ENCODE measurements around the gene RGS3. TPM values are rescaled to one million over a fixed set of nuclear protein-coding genes. Genes with fewer than 3 reads are reported as not detected.

Gene RGS3
- total RNA-seq, 1 donor from 2014 or later, result 92.5 TPM

DNA sequence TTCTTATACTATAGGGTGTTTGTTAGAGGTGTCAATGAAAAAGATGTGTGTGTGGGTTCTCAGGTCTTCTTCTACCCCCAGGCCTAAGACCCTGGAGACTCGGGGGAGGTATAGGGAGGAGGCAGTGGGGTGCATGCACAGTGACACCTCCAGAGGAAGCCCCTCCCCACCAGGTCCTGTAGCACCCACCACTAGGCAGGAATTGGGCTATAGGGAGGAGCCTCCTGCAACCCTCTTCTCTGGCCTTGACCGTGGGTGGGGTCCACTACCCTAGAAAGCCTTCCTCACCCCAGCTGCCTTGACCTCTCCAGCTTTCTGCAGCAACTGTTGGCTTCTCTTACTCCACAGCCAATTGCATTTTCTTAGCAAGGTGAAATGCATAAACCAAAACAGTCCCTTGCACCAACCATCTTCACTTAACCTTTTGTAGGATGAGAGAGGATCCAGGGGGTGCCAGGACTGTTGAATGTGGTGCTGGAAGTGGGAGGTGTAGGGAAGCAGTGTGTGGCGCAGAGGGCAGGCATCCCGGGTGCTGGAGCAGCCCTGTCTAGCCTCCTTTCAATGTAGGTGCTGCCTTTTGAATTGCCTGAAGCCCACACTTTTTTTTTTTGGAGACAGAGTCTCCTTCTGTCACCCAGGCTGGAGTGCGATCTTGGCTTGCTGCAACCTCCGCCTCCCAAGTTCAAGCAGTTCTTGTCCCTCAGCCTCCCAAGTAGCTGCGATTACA, 128.5 kb downstream of the RGS3 start:
- Mint-ChIP-seq H3K36me3 (ENCODE audit: low read depth, unreplicated experiment) (peaks cover 9% of the 10 kb centered on the region), H3K4me3 (ENCODE audit: unreplicated experiment) (no peak overlapping the region)

DNA sequence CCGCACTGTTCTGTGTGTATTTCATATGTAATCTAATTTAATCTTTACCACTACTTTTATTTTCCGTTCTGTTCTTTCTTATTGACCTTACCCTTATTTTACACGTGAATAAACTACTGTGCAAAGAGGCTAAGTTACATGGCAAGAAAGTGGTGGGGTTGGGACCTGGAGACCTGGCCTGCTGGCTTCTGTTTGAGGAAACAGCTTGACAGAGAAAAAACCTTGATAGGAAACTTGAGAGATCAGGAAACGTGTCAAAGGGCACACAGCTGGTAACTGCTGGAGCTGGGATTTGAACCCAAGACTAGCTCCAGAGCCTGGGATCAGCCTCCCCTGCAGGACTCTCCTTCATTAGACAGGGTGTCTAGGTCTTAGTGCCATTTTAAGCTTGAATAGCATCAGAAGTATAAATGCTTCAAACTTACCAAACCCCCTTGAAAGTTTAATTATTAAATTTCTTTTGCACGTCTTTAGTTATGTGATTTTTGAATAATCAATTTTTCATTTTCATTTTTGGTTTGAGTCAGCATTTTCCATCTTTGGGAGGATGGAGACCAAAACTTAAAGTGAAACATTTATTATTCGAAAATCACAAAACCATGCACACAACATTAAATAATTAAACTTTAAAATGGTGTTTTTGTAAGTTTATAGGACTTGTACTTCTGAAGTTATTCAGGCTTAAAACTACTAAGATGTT, 129.5 kb downstream of the RGS3 start:
- H3K9ac ChIP-seq (ENCODE audit: low read length), result peak overlapping the region; percentile 99
- no peaks in the 10 kb centered on the region for H3K27me3 Mint-ChIP-seq (ENCODE audit: low read depth, unreplicated experiment)
- DNase-seq (ENCODE audit: low read depth), result no peak
- H3K9me3 ChIP-seq (ENCODE audit: insufficient read depth, low read depth, low read length), result no peaks in the 10 kb centered on the region
- peaks cover 47% of the 10 kb centered on the region for H3K79me2 ChIP-seq (ENCODE audit: insufficient read depth, low read length)
- peaks cover 31% of the 10 kb centered on the region for H3K4me1 Mint-ChIP-seq (ENCODE audit: low read depth, unreplicated experiment)
- peak overlapping the region; percentile 94 for H3K4me3 Mint-ChIP-seq (ENCODE audit: unreplicated experiment)
- no peaks in the 10 kb centered on the region for H3K27me3 ChIP-seq (ENCODE audit: insufficient read depth, low read length)
- no peak for TF ChIP-seq EZH2 (IDR thresholded peaks at IDR 0.05; ENCODE audit: insufficient read depth, low read length)
- TF ChIP-seq, protein P1, sequence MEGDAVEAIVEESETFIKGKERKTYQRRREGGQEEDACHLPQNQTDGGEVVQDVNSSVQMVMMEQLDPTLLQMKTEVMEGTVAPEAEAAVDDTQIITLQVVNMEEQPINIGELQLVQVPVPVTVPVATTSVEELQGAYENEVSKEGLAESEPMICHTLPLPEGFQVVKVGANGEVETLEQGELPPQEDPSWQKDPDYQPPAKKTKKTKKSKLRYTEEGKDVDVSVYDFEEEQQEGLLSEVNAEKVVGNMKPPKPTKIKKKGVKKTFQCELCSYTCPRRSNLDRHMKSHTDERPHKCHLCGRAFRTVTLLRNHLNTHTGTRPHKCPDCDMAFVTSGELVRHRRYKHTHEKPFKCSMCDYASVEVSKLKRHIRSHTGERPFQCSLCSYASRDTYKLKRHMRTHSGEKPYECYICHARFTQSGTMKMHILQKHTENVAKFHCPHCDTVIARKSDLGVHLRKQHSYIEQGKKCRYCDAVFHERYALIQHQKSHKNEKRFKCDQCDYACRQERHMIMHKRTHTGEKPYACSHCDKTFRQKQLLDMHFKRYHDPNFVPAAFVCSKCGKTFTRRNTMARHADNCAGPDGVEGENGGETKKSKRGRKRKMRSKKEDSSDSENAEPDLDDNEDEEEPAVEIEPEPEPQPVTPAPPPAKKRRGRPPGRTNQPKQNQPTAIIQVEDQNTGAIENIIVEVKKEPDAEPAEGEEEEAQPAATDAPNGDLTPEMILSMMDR (IDR thresholded peaks at IDR 0.05; ENCODE audit: insufficient read depth, low read depth, low read length), result no peak
- peaks cover 11% of the 10 kb centered on the region for H3K36me3 Mint-ChIP-seq (ENCODE audit: low read depth, unreplicated experiment)
- H3K9me3 Mint-ChIP-seq (ENCODE audit: unreplicated experiment), result no peaks in the 10 kb centered on the region
- FAIRE-seq, result no peak
- peaks cover 11% of the 10 kb centered on the region for H3K36me3 ChIP-seq (ENCODE audit: insufficient read depth, low read length)
- H3K27ac Mint-ChIP-seq (ENCODE audit: unreplicated experiment), result peak overlapping the region; percentile 80
- peak overlapping the region; percentile 96 for H3K4me3 ChIP-seq (ENCODE audit: insufficient read depth, low read depth, low read length)
- peaks cover 35% of the 10 kb centered on the region for H3K4me1 ChIP-seq (ENCODE audit: insufficient read depth, low read length)
- H4K20me1 ChIP-seq (ENCODE audit: insufficient read depth, low read length), result peaks cover 40% of the 10 kb centered on the region
- H3K27ac ChIP-seq (ENCODE audit: low read depth, low read length), result peak overlapping the region; percentile 93
- no peak overlapping the region for H2AFZ ChIP-seq (ENCODE audit: low read depth, low read length)
- H3K4me2 ChIP-seq (ENCODE audit: low read length), result peak overlapping the region; percentile 94

More for the DNA sequence above, 128.5 kb downstream of the RGS3 start:
- peaks cover 5% of the 10 kb centered on the region for H3K36me3 ChIP-seq (ENCODE audit: insufficient read depth, low read length)
- Mint-ChIP-seq H3K27me3 (ENCODE audit: low read depth, unreplicated experiment) (no peaks in the 10 kb centered on the region), H3K4me1 (ENCODE audit: low read depth, unreplicated experiment) (peaks cover 30% of the 10 kb centered on the region), H3K27ac (ENCODE audit: unreplicated experiment) (no peak overlapping the region), H3K9me3 (ENCODE audit: unreplicated experiment) (no peaks in the 10 kb centered on the region)
- H2AFZ ChIP-seq (ENCODE audit: low read depth, low read length), result no peak overlapping the region
- no peak for DNase-seq (ENCODE audit: low read depth)
- H3K27ac ChIP-seq (ENCODE audit: low read depth, low read length), result no peak overlapping the region
- H4K20me1 ChIP-seq (ENCODE audit: insufficient read depth, low read length), result peaks cover 31% of the 10 kb centered on the region
- TF ChIP-seq, protein P1 (IDR thresholded peaks at IDR 0.05; ENCODE audit: insufficient read depth, low read depth, low read length), result no peak
- no peak for TF ChIP-seq EZH2 (IDR thresholded peaks at IDR 0.05; ENCODE audit: insufficient read depth, low read length)
- H3K4me3 ChIP-seq (ENCODE audit: insufficient read depth, low read depth, low read length), result no peak overlapping the region
- no peak overlapping the region for H3K4me2 ChIP-seq (ENCODE audit: low read length)
- H3K4me1 ChIP-seq (ENCODE audit: insufficient read depth, low read length), result peaks cover 31% of the 10 kb centered on the region
- H3K9ac ChIP-seq (ENCODE audit: low read length), result no peak overlapping the region
- H3K79me2 ChIP-seq (ENCODE audit: insufficient read depth, low read length), result peaks cover 37% of the 10 kb centered on the region
- no peak for FAIRE-seq
- no peaks in the 10 kb centered on the region for H3K27me3 ChIP-seq (ENCODE audit: insufficient read depth, low read length)
- H3K9me3 ChIP-seq (ENCODE audit: insufficient read depth, low read depth, low read length), result no peaks in the 10 kb centered on the region

Data from astrocyte (in vitro differentiated cells and primary cell).